Activated CD4-positive, alpha-beta T cell treated with anti-CD3 and anti-CD28 coated beads for 1 hour (primary cell): ENCODE measurements around the gene GP9.
"Not testable (repeated sequence)": the region's sequence is repeated elsewhere in the genome, so short reads cannot be mapped to it uniquely, and the experiment has no call there.

ENCODE experiments used
- DNase-seq: peaks from one replicate; pipeline ENCODE4 v3.0.0-alpha.2; 2020

The GP9 gene

GRCh38 chr3:129081503-129081902 is 20.9 kb downstream of the GP9 start:
- no peak for DNase-seq

GRCh38 chr3:129082026-129082425 is 21.4 kb downstream of the GP9 start:
- DNase-seq = no peak

GRCh38 chr3:129084501-129084900 is 23.9 kb downstream of the GP9 start:
- DNase-seq = no peak

- DNase-seq = no peak
Observed at GRCh38 chr3:129085165-129085715, 24.7 kb downstream of the GP9 start.

GRCh38 chr3:129085818-129086217 is 25.2 kb downstream of the GP9 start:
- no peak for DNase-seq

GRCh38 chr3:129087138-129087702 is 26.6 kb downstream of the GP9 start:
- no peak for DNase-seq

GRCh38 chr3:129087904-129088303 is 27.3 kb downstream of the GP9 start:
- DNase-seq = not testable (repeated sequence)

- DNase-seq = not testable (repeated sequence)
Observed at GRCh38 chr3:129088312-129088711, 27.7 kb downstream of the GP9 start.

GRCh38 chr3:129095285-129095684 is 34.7 kb downstream of the GP9 start:
- no peak for DNase-seq

GRCh38 chr3:129100274-129100673 is 39.7 kb downstream of the GP9 start:
- DNase-seq = no peak

GRCh38 chr3:129101370-129102138 is 41.0 kb downstream of the GP9 start:
- no peak for DNase-seq

- DNase-seq = no peak
Observed at GRCh38 chr3:129103296-129103695, 42.7 kb downstream of the GP9 start.

- no peak for DNase-seq
Observed at GRCh38 chr3:129104051-129104450, 43.5 kb downstream of the GP9 start.

- no peak for DNase-seq
Observed at GRCh38 chr3:129104498-129105079, 44.0 kb downstream of the GP9 start.

GRCh38 chr3:129105862-129106261 is 45.3 kb downstream of the GP9 start:
- DNase-seq = no peak

GRCh38 chr3:129106320-129106719 is 45.7 kb downstream of the GP9 start:
- no peak for DNase-seq

- no peak for DNase-seq
Observed at GRCh38 chr3:129106866-129107565, 46.4 kb downstream of the GP9 start.

- DNase-seq = no peak
Observed at GRCh38 chr3:129107793-129108192, 47.2 kb downstream of the GP9 start.

GRCh38 chr3:129111076-129111780 is 50.6 kb downstream of the GP9 start:
- not testable (repeated sequence) for DNase-seq
